ENCODE results near the gene MGARP. TPM values are rescaled to one million over a fixed set of nuclear protein-coding genes. Genes with fewer than 3 reads are reported as not detected.
"Not testable (repeated sequence)": the region's sequence is repeated elsewhere in the genome, so short reads cannot be mapped to it uniquely, and the experiment has no call there.

The MGARP gene
- total RNA-seq, 2 donors from 2014 or later, result 0.73 to 3.7 TPM

DNA sequence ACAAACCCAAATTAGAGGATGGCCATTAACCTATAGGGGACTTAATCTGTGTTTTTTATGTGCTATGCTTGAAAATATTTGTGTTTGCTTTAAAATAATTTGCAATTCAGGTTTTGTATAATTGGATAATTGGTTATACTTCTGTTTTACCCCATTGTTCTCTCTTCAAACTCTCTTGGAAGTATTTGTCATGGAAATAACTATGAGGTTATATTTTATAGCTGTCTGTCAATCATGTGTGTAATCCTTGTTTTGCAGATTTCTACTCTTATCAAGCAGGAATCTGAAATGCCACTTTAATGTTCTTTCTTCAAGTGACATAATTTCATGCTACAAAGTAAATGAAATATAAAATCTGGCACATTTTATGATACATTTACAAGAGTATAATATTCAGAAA lies 37.6 kb upstream of the MGARP start:
- Histone ChIP-seq H3K9me3 (no peaks in the 10 kb centered on the region), H3K27ac (no peak overlapping the region), H3K36me3 (no peaks in the 10 kb centered on the region), H3K27me3 (replicated peaks; ENCODE audit: insufficient read depth) (no peaks in the 10 kb centered on the region), H3K4me1 (replicated peaks) (no peaks in the 10 kb centered on the region), H3K4me3 (no peak overlapping the region)
- TF ChIP-seq, protein P1, sequence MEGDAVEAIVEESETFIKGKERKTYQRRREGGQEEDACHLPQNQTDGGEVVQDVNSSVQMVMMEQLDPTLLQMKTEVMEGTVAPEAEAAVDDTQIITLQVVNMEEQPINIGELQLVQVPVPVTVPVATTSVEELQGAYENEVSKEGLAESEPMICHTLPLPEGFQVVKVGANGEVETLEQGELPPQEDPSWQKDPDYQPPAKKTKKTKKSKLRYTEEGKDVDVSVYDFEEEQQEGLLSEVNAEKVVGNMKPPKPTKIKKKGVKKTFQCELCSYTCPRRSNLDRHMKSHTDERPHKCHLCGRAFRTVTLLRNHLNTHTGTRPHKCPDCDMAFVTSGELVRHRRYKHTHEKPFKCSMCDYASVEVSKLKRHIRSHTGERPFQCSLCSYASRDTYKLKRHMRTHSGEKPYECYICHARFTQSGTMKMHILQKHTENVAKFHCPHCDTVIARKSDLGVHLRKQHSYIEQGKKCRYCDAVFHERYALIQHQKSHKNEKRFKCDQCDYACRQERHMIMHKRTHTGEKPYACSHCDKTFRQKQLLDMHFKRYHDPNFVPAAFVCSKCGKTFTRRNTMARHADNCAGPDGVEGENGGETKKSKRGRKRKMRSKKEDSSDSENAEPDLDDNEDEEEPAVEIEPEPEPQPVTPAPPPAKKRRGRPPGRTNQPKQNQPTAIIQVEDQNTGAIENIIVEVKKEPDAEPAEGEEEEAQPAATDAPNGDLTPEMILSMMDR (IDR thresholded peaks at IDR 0.05), result no peak
- TF ChIP-seq POLR2A (IDR thresholded peaks at IDR 0.05) (no peak), POLR2AphosphoS5 (IDR thresholded peaks at IDR 0.05) (no peak)
- DNase-seq (ENCODE audit: low spot score), result no peak
- intact Hi-C loops (cut with DNase I), result no loop called here

DNA sequence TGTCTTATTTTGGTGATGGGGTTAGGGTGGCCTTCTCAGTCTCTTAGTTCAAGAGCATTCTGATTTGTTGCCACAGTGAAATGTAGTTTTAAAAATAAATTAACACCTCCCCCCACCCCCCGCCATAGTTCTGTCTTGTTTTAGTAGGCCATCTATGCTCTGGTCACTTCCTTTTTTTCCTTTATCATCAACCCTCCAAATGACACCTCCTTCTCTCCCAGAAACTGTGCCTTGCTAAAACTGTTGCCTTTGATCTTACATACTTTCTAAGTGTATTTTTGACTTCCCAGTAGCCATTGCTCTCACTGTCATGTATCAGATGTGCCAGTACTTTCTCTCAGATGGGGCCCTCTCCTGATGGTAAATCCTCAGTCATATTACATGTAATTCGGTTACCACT lies 36.7 kb upstream of the MGARP start:
- WGBS, result 90% methylated on average over 2 of the region's 2 CpGs
- Histone ChIP-seq H3K9me3 (no peaks in the 10 kb centered on the region), H3K27ac (no peak overlapping the region), H3K36me3 (no peaks in the 10 kb centered on the region), H3K4me3 (no peak overlapping the region), H3K4me1 (replicated peaks) (no peaks in the 10 kb centered on the region), H3K27me3 (replicated peaks; ENCODE audit: insufficient read depth) (no peaks in the 10 kb centered on the region)
- TF ChIP-seq POLR2AphosphoS5 (IDR thresholded peaks at IDR 0.05), result no peak
- TF ChIP-seq, protein P1 (IDR thresholded peaks at IDR 0.05), result no peak
- no peak for TF ChIP-seq POLR2A (IDR thresholded peaks at IDR 0.05)
- intact Hi-C loops (cut with DNase I), result no loop called here
- no peak for DNase-seq (ENCODE audit: low spot score)

DNA sequence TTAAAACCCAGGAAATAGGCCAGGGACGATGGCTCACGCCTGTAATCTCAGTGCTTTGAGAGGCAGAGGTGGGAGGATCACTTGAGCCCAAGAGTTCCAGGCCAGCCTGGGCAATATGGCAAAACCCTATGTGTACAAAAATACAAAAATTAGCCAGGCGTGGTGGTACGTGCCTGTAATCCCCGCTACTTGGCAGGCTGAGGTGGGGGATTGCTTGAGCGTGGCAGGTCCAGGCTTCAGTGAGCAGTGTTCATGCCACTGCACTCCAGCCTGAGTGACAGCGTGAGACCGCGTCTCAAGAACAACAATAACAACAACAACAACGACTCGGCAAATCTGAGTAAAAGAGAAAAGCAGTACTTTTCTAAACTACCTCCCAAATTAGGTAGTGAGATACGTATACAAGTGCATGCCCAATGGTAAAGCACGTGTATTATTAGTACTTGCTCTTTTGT lies 35.2 kb upstream of the MGARP start:
- no peak for DNase-seq (ENCODE audit: low spot score)
- Histone ChIP-seq H3K4me1 (replicated peaks) (no peaks in the 10 kb centered on the region), H3K4me3 (no peak overlapping the region), H3K36me3 (no peaks in the 10 kb centered on the region), H3K27me3 (replicated peaks; ENCODE audit: insufficient read depth) (no peaks in the 10 kb centered on the region), H3K27ac (no peak overlapping the region), H3K9me3 (no peaks in the 10 kb centered on the region)
- TF ChIP-seq, protein P1 (IDR thresholded peaks at IDR 0.05), result no peak
- TF ChIP-seq POLR2AphosphoS5 (IDR thresholded peaks at IDR 0.05), result no peak
- no peak for TF ChIP-seq POLR2A (IDR thresholded peaks at IDR 0.05)
- intact Hi-C loops (cut with DNase I), result no loop called here
- whole genome bisulfite sequencing, result 92% methylated on average over 13 of the region's 13 CpGs

DNA sequence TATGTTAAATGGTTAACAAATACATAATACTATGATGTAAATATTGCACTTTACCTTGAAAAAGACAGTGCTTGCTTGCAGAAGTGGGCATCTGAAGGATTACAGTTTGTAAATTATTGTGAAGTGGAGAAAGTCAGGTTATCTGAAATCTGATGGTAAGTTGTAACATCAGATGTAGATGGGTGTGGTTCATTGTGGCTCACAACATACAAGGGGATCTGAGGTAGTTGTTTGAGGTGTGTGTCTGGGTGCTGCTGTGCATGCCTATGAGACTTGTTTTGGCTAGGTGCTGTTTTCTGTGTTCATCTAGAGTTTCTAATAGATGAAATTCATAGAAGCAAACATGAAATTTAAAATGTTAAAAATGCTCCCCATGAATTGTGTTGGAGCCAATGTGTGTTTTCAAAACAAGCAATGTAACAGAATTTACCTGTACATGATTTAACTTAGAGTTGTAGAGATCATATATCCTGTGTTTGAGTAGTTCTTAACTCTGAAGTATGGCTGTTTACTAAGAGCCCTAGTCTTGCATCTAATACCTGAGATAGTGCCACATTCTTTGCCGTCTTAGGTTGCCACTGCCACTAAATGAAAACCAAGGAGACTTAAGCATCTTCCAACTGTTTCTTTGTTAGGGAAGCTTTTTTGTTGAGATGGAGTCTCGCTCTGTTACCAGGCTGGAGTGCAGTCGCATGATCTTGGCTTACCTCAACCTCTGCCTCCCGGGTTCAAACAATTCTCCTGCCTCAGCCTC lies 34.2 kb upstream of the MGARP start:
- no peaks in the 10 kb centered on the region for H3K9me3 ChIP-seq
- no peak overlapping the region for H3K27ac ChIP-seq
- TF ChIP-seq POLR2A (IDR thresholded peaks at IDR 0.05) (no peak), POLR2AphosphoS5 (IDR thresholded peaks at IDR 0.05) (no peak)
- TF ChIP-seq, protein P1 (IDR thresholded peaks at IDR 0.05), result no peak
- DNase-seq (ENCODE audit: low spot score), result no peak
- H3K4me1 ChIP-seq (replicated peaks), result no peaks in the 10 kb centered on the region
- no peak overlapping the region for H3K4me3 ChIP-seq
- WGBS, result 90% methylated on average over 4 of the region's 4 CpGs
- H3K36me3 ChIP-seq, result no peaks in the 10 kb centered on the region
- no peaks in the 10 kb centered on the region for H3K27me3 ChIP-seq (replicated peaks; ENCODE audit: insufficient read depth)
- intact Hi-C loops (cut with DNase I), result no loop called here

DNA sequence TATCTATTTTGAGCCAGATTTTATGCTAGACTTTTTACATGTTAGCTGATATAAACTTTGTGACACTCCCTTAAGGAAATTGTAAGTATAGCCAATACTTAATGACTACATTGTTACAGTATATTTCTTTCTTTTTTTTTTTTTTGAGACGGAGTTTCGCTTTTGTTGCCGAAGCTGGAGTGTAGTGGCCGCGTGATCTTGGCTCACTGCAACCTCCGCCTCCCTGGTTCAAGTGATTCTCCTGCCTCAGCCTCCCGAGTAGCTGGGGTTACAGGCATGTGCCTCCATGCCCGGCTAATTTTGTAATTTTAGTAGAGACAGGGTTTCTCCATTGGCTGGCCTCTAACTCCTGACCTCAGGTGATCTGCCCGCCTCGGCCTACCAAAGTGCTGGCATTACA lies 33.4 kb upstream of the MGARP start:
- DNase-seq (ENCODE audit: low spot score); H3K27ac ChIP-seq; intact Hi-C loops (cut with DNase I); H3K9me3 ChIP-seq; H3K4me3 ChIP-seq; H3K36me3 ChIP-seq; H3K27me3 ChIP-seq (replicated peaks; ENCODE audit: insufficient read depth); H3K4me1 ChIP-seq (replicated peaks): not testable (repeated sequence)
- 90% methylated on average over 10 of the region's 10 CpGs for WGBS

Data from prostate gland (tissue), 2 donors.